Stomach (tissue), 4 donors: Measurements from ENCODE around the gene LCTL.

Experiments used
- CTCF ChIP-seq, 7 experiments: fragments of 450-650 bp in 4 of 7; fragments of 200-600 bp in 3 of 7; sonication (generic) in 3 of 7; IDR thresholded peaks; one replicate each; pipeline ENCODE4 v1.5.1; 2016 to 2019; ENCODE audit warnings: antibody characterized with exemption in 7 of 7, control low read depth in 2 of 7, mild to moderate bottlenecking in 1 of 7
- EP300 ChIP-seq: sonication (generic); formaldehyde crosslinking; IDR thresholded peaks from one replicate; pipeline ENCODE4 v1.6.1; 2017; ENCODE audit warnings: antibody characterized with exemption
- POLR2A ChIP-seq, 4 donors: fragments of 450-650 bp; IDR thresholded peaks; one replicate each; pipeline ENCODE4 v1.6.1; 2016; ENCODE audit warnings: antibody characterized with exemption in 4 of 4, control low read depth in 2 of 4, mild to moderate bottlenecking in 1 of 4, moderate library complexity in 1 of 4
- POLR2AphosphoS5 ChIP-seq, 3 donors: sonication (generic); formaldehyde crosslinking; IDR thresholded peaks; one replicate each; pipeline ENCODE4 v1.6.1; 2016; ENCODE audit warnings: antibody characterized with exemption in 3 of 3

GRCh38 chr15:66600240-66600627 is 34.4 kb upstream of the LCTL start:
- no peak for TF ChIP-seq CTCF (IDR thresholded peaks at IDR 0.05)
- no peak for TF ChIP-seq EP300
- no peak for TF ChIP-seq POLR2A (IDR thresholded peaks at IDR 0.05)
- TF ChIP-seq POLR2AphosphoS5 (IDR thresholded peaks at IDR 0.05), result no peak
